HepG2 (cell line): ENCODE measurements around the gene AMBRA1. TPM values are rescaled to one million over a fixed set of nuclear protein-coding genes. Genes with fewer than 3 reads are reported as not detected.

ENCODE experiments used
- ATAC-seq: fragments of 200-7000 bp; cut with Tn5 transposase; 3 replicates; pipeline ENCODE4 v1.9.1; 2020; ENCODE audit warnings: mild to moderate bottlenecking, moderate library complexity
- BruUV-seq: library from RNA; stranded (reverse); fragments of 400-500 nt; replicated peaks from 2 replicates; lab custom pipeline; 2021; lab: Mats Ljungman, UMichigan
- CTCF ChIA-PET: fragments of 300-600 bp; formaldehyde crosslinking; extraction: SDS; loops from one replicate; lab custom pipeline; 2021; ENCODE audit warnings: low total read pairs, inconsistent platforms, low intra/inter-chr PET ratio; lab: Yijun Ruan, JAX
- POLR2A ChIA-PET: fragments of 350-600 bp; sonication (Branson Sonifier 250); formaldehyde crosslinking; loops from one replicate; lab custom pipeline; 2020; ENCODE audit warnings: antibody characterized with exemption, inconsistent platforms; lab: Yijun Ruan, JAX
- DNase-seq: peaks from one replicate; pipeline ENCODE4 v3.0.0-alpha.2; 2015; ENCODE audit warnings: low spot score
- FAIRE-seq: peaks from 3 replicates; lab custom pipeline; 2011; peaks lifted over from hg19 to GRCh38; lab: Jason Lieb, UNC
- H2AFZ ChIP-seq: one replicate; pipeline ENCODE4 v1.6.1; 2011; ENCODE audit warnings: low read length, inconsistent platforms
- H3K27ac ChIP-seq: fragments of 300-600 bp; 3 replicates; pipeline ENCODE4 v1.8.0; 2011; ENCODE audit warnings: mixed run types, mild to moderate bottlenecking, mixed read lengths, low read length, inconsistent platforms; ENCODE audit not compliant: insufficient read depth; ENCODE audit errors: extremely low read length
- H3K27me3 ChIP-seq, 2 experiments: fragments of 200-600 bp in 1 of 2; 2 replicates in 1 of 2; 3 replicates in 1 of 2; pipeline versions ENCODE4 v1.6.0 to v1.8.0; 2011; ENCODE audit warnings: low read length in 2 of 2, mild to moderate bottlenecking in 2 of 2, moderate library complexity in 2 of 2, inconsistent platforms in 1 of 2; ENCODE audit not compliant: insufficient read depth in 2 of 2, control insufficient read depth in 1 of 2
- H3K36me3 ChIP-seq, 2 experiments: fragments of 200-600 bp in 1 of 2; replicated peaks in 1 of 2; 2 replicates in 1 of 2; 3 replicates in 1 of 2; pipeline versions ENCODE4 v1.5.1 to v1.8.0; 2011; ENCODE audit warnings: low read length in 2 of 2, inconsistent platforms in 1 of 2; ENCODE audit not compliant: insufficient read depth in 2 of 2, control insufficient read depth in 1 of 2
- H3K4me1 ChIP-seq: 2 replicates; pipeline ENCODE4 v1.5.1; 2012; ENCODE audit warnings: low read length, inconsistent platforms; ENCODE audit not compliant: insufficient read depth
- H3K4me2 ChIP-seq: 2 replicates; pipeline ENCODE4 v1.6.0; 2011; ENCODE audit warnings: low read depth, low read length, inconsistent platforms
- H3K4me3 ChIP-seq, 3 experiments: fragments of 200-600 bp in 1 of 3; sonication (generic), shearing (Covaris generic) in 1 of 3; replicated peaks in 1 of 3; 2 replicates each; pipeline ENCODE4 v1.5.1; 2011 to 2016; ENCODE audit warnings: low read length in 3 of 3, inconsistent platforms in 2 of 3, low read depth in 2 of 3, mild to moderate bottlenecking in 2 of 3, control low read depth in 1 of 3, mixed read lengths in 1 of 3; ENCODE audit not compliant: insufficient read depth in 1 of 3
- H3K79me2 ChIP-seq: one replicate; pipeline ENCODE4 v1.6.1; 2011; ENCODE audit warnings: low read length, inconsistent platforms; ENCODE audit not compliant: insufficient read depth
- H3K9ac ChIP-seq: 2 replicates; pipeline ENCODE4 v1.6.0; 2011; ENCODE audit warnings: mild to moderate bottlenecking, low read depth, low read length, inconsistent platforms; ENCODE audit not compliant: insufficient read depth
- H3K9me3 ChIP-seq: 2 replicates; pipeline ENCODE4 v1.5.1; 2012; ENCODE audit warnings: mild to moderate bottlenecking, low read length
- H4K20me1 ChIP-seq: 2 replicates; pipeline ENCODE4 v1.6.0; 2011; ENCODE audit warnings: inconsistent platforms, mild to moderate bottlenecking, low read length, moderate library complexity; ENCODE audit not compliant: insufficient read depth
- DRAP1 ChIP-seq: IDR thresholded peaks from 2 replicates; pipeline ENCODE4 v1.6.1; 2016; ENCODE audit warnings: missing genetic modification reagents, missing compliant biosample characterization
- FOSL2 ChIP-seq: sonication (generic); formaldehyde crosslinking; IDR thresholded peaks from 2 replicates; pipeline ENCODE4 v1.4.0; 2020; ENCODE audit warnings: missing genetic modification reagents
- HNF1B ChIP-seq: sonication (generic); formaldehyde crosslinking; IDR thresholded peaks from 2 replicates; pipeline ENCODE4 v1.5.1; 2020; ENCODE audit warnings: mild to moderate bottlenecking, moderate library complexity, missing genetic modification reagents
- RNF2 ChIP-seq: fragments of 450-650 bp; conservative IDR thresholded peaks from 2 replicates; pipeline ENCODE4 v1.6.1; 2016; ENCODE audit warnings: low read depth
- ZNF10 ChIP-seq: sonication (generic); formaldehyde crosslinking; IDR thresholded peaks from 2 replicates; pipeline ENCODE4 v1.4.0; 2020; ENCODE audit warnings: mild to moderate bottlenecking, low read depth, missing genetic modification reagents, borderline replicate concordance
- ZNF557 ChIP-seq: sonication (generic); formaldehyde crosslinking; IDR thresholded peaks from 2 replicates; pipeline ENCODE4 v1.4.0; 2020; ENCODE audit warnings: missing genetic modification reagents
- ZNF569 ChIP-seq: sonication (generic); formaldehyde crosslinking; IDR thresholded peaks from 2 replicates; pipeline ENCODE4 v1.5.0; 2020; ENCODE audit warnings: mild to moderate bottlenecking, missing genetic modification reagents, moderate library complexity, borderline replicate concordance
- ZNF605 ChIP-seq: sonication (generic); formaldehyde crosslinking; IDR thresholded peaks from 2 replicates; pipeline ENCODE4 v1.8.0; 2022; ENCODE audit warnings: mild to moderate bottlenecking, missing genetic modification reagents
- ZNF616 ChIP-seq: sonication (generic); formaldehyde crosslinking; IDR thresholded peaks from 2 replicates; pipeline ENCODE4 v1.5.0; 2020; ENCODE audit warnings: low read depth, mild to moderate bottlenecking, missing genetic modification reagents
- ZSCAN9 ChIP-seq: IDR thresholded peaks from 2 replicates; pipeline ENCODE4 v1.6.1; 2016; ENCODE audit warnings: borderline replicate concordance
- WGBS: methylation state at CpG from one replicate; pipeline ENCODE4 v1.1.6; 2017; ENCODE audit warnings: low lambda C conversion rate; 5-methylcytosine and 5-hydroxymethylcytosine counted together
- in situ Hi-C: cut with HindIII; loops from 2 replicates; pipeline ENCODE4 v1.10.0; 2017; ENCODE audit warnings: low pct_unique_long_range_greater_than_20kb; ENCODE audit not compliant: extremely low pct_ligation_motif_present
- intact Hi-C: fragments of 100-400 bp; cut with micrococcal nuclease; formaldehyde crosslinking; loops from one replicate; pipeline ENCODE4 v1.10.0; 2022; ENCODE audit not compliant: unreplicated experiment
- polyA plus RNA-seq, 8 experiments: library from polyadenylated mRNA; depleted of rRNA in 3 of 8; stranded (reverse) in 7 of 8; unstranded in 1 of 8; fragments of >200 nt; fragmentation: Illumina TruSeq in 4 of 8; extraction: Trizol in 4 of 8; gene quantifications; 2 replicates each; pipeline versions ENCODE4 v1.2.1 to v1.2.3, GENCODE V29; 2011 to 2016; ENCODE audit warnings: low read depth in 4 of 8, missing spikeins in 1 of 8, mixed read lengths in 1 of 8; ENCODE audit not compliant: insufficient read depth in 1 of 8
- total RNA-seq, 5 experiments: library from RNA; depleted of rRNA; stranded (reverse); fragments of >200 nt; fragmentation: Illumina TruSeq; extraction: Trizol; gene quantifications; 2 replicates each; pipeline ENCODE4 v1.2.3, GENCODE V29; 2016; ENCODE audit warnings: low read depth in 1 of 5

The AMBRA1 gene
- total and polyA plus RNA-seq, 2 of the 13 experiments (the other 11 are each of a cell fraction or from before 2014, with no cell fraction given) = 15.7 to 26.0 TPM

- peaks cover 5% of the 10 kb centered on the region; the same call in 1 of the 2 replicates for H4K20me1 ChIP-seq
- no peak for DNase-seq
- H3K36me3 ChIP-seq = peaks cover 42 to 72% of the 10 kb centered on the region in 2 experiments
- ATAC-seq = no peak
- 100% methylated on average over 3 of the region's 6 CpGs for WGBS
- ChIA-PET POLR2A (no interaction called here), CTCF (no interaction called here)
- H3K4me1 ChIP-seq = peaks cover 2% of the 10 kb centered on the region; the same call in 1 of the 2 replicates
- no peak overlapping the region for H3K27ac ChIP-seq
- no peaks in the 10 kb centered on the region; a peak in 1 of 5 replicates for H3K27me3 ChIP-seq
- H3K9me3 ChIP-seq = no peaks in the 10 kb centered on the region
- intact Hi-C loops (no loop called here), in situ Hi-C loops (no loop called here)
- H3K79me2 ChIP-seq = no peaks in the 10 kb centered on the region
- H3K9ac ChIP-seq = no peak overlapping the region
- no peak overlapping the region for H2AFZ ChIP-seq
- no peak overlapping the region for H3K4me2 ChIP-seq
- no peak for TF ChIP-seq ZNF616 (CRISPR knock-in tag)
- BruUV-seq = no TSS peak
- no peak for FAIRE-seq
- H3K4me3 ChIP-seq = no peak overlapping the region
Measured at GRCh38 chr11:46408407-46408986, 185.3 kb downstream of the AMBRA1 start.

GRCh38 chr11:46407635-46408034 lies 186.2 kb downstream of the AMBRA1 start:
- H3K79me2 ChIP-seq = no peaks in the 10 kb centered on the region
- no peaks in the 10 kb centered on the region; a peak in 1 of 5 replicates for H3K27me3 ChIP-seq
- intact Hi-C loops = loop anchor here (1.0 kb wide), 1 partner anchor 26 kb away; the partner anchor contains the start of gene MDK
- H4K20me1 ChIP-seq = peaks cover 11% of the 10 kb centered on the region; the same call in 1 of the 2 replicates
- H3K4me2 ChIP-seq = no peak overlapping the region
- H3K4me1 ChIP-seq = no peaks in the 10 kb centered on the region; the same call in 1 of the 2 replicates
- BruUV-seq = no TSS peak
- no peak overlapping the region for H2AFZ ChIP-seq
- ChIA-PET POLR2A (no interaction called here), CTCF (no interaction called here)
- no peak overlapping the region for H3K4me3 ChIP-seq
- DNase-seq (no peak), ATAC-seq (no peak), FAIRE-seq (no peak)
- H3K36me3 ChIP-seq = peaks cover 44 to 74% of the 10 kb centered on the region in 2 experiments
- no peak for TF ChIP-seq ZNF605 (CRISPR knock-in tag)
- TF ChIP-seq ZNF557 (CRISPR knock-in tag) = no peak
- TF ChIP-seq ZNF569 (CRISPR knock-in tag) = no peak
- no peak for TF ChIP-seq ZNF10 (CRISPR knock-in tag)
- no peak for TF ChIP-seq RNF2
- no peak for TF ChIP-seq FOSL2 (CRISPR knock-in tag)
- TF ChIP-seq DRAP1 (CRISPR knock-in tag) = no peak
- no peak for TF ChIP-seq HNF1B (CRISPR knock-in tag)
- TF ChIP-seq ZSCAN9 (CRISPR knock-in tag) = no peak
- no peak overlapping the region for H3K27ac ChIP-seq
- 97% methylated on average over 10 of the region's 10 CpGs for WGBS
- H3K9ac ChIP-seq = no peak overlapping the region
- H3K9me3 ChIP-seq = no peaks in the 10 kb centered on the region
- in situ Hi-C loops = no loop called here
